NCI-H1694 treated with DMSO at 0.1 percent for 48 hours (cell line): ENCODE measurements around the gene CACNA2D2.
A peak's percentile ranks its signal among the peaks of the same experiment; 100 is the strongest.

Experiments used
- DNase-seq: peaks from one replicate; lab custom pipeline; 2025; lab: John Stamatoyannopoulos, UW

The CACNA2D2 gene

GRCh38 chr3:50369012-50369670 is 134.3 kb downstream of the CACNA2D2 start:
- peak; percentile 11 for DNase-seq

GRCh38 chr3:50365842-50366220 is 137.6 kb downstream of the CACNA2D2 start:
- DNase-seq, result no peak

- no peak for DNase-seq
Measured at GRCh38 chr3:50365080-50365841, 138.2 kb downstream of the CACNA2D2 start.

GRCh38 chr3:50364573-50365079 is 138.8 kb downstream of the CACNA2D2 start:
- no peak for DNase-seq

GRCh38 chr3:50359760-50360110 is 143.7 kb downstream of the CACNA2D2 start:
- DNase-seq, result no peak

GRCh38 chr3:50358911-50359759 is 144.3 kb downstream of the CACNA2D2 start, which contains the start of gene TMEM115:
Gene TMEM115, minus strand, starts transcription at chr3:50359521. Its CDS starts 458 bp downstream, at chr3:50359063.
- peak; percentile 85 for DNase-seq

- DNase-seq, result no peak
Measured at GRCh38 chr3:50358355-50358910, 145.0 kb downstream of the CACNA2D2 start.

- no peak for DNase-seq
Measured at GRCh38 chr3:50357481-50357880, 146.0 kb downstream of the CACNA2D2 start.

GRCh38 chr3:50356553-50356952 is 146.9 kb downstream of the CACNA2D2 start:
- DNase-seq, result no peak

- no peak for DNase-seq
Measured at GRCh38 chr3:50355829-50356552, 147.4 kb downstream of the CACNA2D2 start.

GRCh38 chr3:50354850-50355249 is 148.6 kb downstream of the CACNA2D2 start:
- DNase-seq, result no peak

GRCh38 chr3:50354186-50354764 is 149.2 kb downstream of the CACNA2D2 start:
- no peak for DNase-seq

GRCh38 chr3:50353245-50354004 is 150.0 kb downstream of the CACNA2D2 start:
- no peak for DNase-seq

- no peak for DNase-seq
Measured at GRCh38 chr3:50352781-50353180, 150.7 kb downstream of the CACNA2D2 start.

- DNase-seq, result no peak
Measured at GRCh38 chr3:50351323-50351697, 152.1 kb downstream of the CACNA2D2 start.

- peak; percentile 57 for DNase-seq
Measured at GRCh38 chr3:50350527-50351322, 152.7 kb downstream of the CACNA2D2 start, which contains the start of the genes CYB561D2 and NPRL2. Gene CYB561D2, plus strand, starts transcription at chr3:50350862. Its CDS starts 572 bp downstream, at chr3:50351434. Gene NPRL2, minus strand, starts transcription at chr3:50350775. Its CDS starts 123 bp downstream, at chr3:50350652.

- DNase-seq, result no peak
Measured at GRCh38 chr3:50350213-50350526, 153.3 kb downstream of the CACNA2D2 start.

GRCh38 chr3:50347187-50347813 is 156.1 kb downstream of the CACNA2D2 start:
- DNase-seq, result peak; percentile 6
